Suppressor macrophage treated with lipopolysaccharide for 4 hours (primary cell): ENCODE data around the gene VDAC2.

Source experiments
- DNase-seq: peaks from one replicate; pipeline ENCODE4 v3.0.0-alpha.2; 2020

VDAC2 gene

DNA sequence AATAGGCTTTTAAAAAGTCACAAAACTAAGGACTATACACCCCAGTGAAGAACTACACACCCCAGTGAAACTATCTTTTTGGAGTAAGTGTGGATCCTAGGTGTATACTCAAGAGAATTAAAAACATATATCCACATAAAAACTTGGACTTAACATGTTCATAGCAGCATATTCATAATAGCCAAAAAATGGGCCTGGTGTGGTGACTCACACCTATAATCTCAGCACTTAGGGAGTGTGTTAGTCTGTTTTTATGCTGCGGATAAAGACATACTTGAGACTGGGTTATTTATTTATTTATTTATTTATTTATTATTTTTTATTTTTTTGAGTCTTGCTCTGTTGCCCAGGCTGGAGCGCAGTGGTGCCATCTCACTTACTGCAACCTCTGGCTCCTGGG, 44.1 kb downstream of the VDAC2 start:
- no peak for DNase-seq

DNA sequence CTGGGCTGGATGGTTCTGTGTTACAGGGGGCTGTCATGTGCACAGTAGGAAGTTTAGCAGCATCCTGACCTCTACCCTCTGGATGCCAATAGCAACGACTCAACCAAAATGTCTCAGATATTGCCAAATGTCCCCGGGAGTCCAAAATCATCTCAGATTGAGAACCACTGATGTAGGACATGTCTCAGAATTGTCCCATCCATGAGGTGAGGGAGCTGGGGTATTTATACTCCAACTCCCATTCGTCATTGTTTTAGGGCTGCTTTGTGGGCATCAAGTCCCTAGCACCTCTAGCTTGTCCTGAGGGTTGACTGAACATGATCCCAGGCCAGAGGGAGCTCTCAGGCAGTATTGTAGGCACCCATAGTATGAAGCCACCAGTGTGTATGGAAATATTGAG, 50.4 kb downstream of the VDAC2 start:
- no peak for DNase-seq

DNA sequence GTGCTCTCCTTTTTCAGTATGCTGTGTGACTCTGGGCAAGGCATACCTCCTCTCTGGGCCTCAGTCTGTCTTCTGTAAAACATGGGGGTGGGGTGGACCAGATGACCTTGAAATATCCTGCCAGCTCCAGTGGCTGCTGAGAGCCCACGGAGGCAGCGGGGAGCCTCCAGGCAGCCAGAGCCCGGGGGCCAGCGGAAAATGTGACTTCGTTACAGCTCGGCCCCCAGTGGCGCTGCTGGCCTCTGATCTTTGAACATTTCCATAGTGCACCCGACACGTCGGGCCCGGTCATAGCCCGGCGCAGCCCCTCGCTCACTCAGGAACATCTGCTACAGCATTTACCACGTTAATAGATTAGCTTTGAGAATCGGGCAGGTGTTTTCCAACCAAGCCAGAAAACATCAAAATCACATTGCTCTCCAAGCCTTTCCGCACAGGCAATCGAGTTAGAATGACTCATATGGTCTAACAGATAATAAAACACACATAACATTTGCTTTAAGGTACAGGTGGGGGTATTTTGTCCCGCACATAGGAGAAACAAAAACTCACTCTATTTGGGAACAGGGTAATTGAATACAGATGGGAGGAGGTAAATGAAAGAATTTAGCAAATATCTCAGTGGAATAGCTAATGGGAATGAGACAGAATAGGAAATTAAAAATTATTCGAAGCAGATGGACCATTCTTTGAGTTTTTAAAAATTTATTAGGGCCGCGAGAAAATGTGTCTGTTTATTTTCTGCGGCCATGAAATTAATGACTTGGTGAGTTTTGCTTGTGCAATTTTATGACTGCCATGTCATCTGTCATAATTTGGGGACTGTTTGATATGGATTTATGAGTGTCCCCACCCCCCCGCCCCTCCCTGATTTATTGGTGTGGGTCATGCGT, 51.5 kb downstream of the VDAC2 start:
- DNase-seq, result no peak

DNA sequence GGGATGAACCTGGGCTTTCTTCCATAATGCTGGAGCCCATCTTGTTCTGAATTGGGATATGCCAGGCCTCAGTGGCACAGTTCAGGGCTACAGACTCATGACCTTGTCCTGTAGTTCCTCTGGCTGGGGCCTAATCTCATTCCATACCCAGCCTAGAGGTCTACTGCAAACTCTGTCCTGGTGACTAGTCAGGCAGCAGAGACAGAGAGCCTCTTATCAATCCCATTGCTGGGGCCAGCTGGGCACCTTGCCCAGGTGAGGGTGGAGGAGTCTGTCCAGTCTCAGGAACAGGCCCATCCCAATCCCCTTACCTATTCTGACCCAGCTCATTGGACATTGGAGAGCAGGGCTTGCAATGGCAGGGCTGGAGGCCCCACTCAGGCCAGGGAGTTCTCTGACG, 53.2 kb downstream of the VDAC2 start:
- DNase-seq, result no peak

DNA sequence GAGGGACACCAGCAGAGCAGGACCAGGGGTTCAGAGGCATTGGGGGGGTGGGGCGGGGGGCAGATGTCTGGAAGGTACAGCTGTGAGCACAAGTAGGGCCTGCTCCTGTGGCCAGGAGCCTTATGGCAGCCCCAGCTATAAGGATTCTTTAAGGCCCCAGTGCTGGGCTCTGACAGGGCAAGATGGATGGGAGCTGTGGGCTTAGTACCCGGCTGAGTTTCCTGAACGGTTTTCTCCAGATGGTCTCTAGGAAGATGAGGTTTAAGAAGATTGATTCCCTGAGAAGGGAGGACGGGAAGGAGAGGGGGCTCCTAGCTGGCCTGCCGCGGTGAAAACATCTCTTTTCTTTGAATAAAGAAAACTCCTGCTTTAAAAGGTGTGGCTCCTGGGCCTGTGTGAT, 55.3 kb downstream of the VDAC2 start:
- no peak for DNase-seq

DNA sequence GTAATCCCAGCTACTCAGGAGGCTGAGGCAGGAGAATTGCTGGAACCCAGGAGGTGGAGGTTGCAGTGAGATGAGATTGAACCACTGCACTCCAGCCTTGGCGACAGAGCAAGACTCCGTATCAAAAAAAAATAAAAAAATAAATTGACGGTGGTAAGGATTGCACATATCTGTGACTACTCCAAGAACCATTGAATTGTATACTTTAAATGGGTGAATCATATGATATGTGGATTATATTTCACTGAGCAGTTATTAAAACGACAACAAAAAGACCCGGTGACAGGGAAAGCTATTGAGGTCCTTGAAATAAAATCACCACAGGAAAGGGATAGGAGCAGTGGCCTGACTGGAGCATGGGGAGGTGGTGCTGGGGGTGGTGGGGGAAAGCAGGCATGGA, 56.3 kb downstream of the VDAC2 start:
- DNase-seq, result no peak

DNA sequence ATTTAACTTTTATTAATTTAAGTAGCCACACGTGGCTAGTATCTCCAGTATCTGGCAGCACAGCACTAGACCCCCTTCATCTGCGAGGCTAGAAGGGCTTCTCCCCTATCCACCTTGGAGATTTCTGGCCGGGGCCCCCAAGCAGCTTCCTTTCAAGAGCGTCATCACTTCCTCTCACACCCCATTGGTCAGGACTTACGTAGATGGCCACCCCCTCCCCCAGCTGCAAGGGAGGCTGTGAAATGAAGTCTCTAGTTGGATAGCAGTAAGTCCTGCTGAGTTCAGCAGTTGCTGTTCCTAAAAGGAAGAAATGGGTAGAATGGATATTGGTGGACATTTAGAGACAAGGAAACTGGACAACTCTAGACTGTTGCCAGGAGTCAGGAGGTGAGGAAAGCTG, 59.0 kb downstream of the VDAC2 start:
- DNase-seq, result no peak

DNA sequence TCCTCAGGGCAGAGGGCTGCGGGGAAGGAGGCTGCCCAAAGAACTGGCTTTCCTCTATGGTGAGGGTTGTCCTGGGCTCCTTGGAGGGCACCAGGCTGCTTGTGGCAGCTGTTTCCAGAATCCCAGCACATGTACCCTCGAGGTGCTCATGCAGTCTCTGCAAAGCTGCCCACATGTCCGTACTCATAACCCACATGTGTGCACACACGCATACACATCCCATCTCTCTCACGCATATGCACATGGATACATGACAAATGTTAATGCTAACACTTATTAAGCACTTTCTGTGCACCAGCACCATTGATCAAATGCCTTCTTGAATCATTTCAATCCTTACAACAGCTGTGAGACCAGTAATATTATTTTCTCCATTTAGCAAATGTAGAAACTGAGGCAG, 61.5 kb downstream of the VDAC2 start:
- DNase-seq, result no peak

DNA sequence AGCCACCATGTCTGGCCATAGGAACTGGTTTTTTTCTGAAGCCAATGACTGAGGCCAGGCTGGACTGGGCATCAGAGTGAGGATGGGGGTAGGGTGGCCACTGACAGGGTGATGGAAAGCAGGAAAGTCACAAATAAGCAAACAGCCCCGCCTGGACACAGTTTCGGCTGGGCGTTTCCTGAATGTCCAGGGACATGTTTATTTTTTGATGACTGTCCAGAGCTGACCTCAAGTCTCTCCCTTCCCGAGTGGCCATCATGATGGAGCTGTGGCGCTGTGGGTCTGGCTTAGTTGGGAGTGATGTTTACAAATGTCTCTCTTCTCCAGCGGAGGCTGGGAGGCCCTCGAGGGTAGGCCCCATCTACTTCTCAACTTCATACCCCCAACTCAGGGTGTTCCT, 62.3 kb downstream of the VDAC2 start:
- no peak for DNase-seq

DNA sequence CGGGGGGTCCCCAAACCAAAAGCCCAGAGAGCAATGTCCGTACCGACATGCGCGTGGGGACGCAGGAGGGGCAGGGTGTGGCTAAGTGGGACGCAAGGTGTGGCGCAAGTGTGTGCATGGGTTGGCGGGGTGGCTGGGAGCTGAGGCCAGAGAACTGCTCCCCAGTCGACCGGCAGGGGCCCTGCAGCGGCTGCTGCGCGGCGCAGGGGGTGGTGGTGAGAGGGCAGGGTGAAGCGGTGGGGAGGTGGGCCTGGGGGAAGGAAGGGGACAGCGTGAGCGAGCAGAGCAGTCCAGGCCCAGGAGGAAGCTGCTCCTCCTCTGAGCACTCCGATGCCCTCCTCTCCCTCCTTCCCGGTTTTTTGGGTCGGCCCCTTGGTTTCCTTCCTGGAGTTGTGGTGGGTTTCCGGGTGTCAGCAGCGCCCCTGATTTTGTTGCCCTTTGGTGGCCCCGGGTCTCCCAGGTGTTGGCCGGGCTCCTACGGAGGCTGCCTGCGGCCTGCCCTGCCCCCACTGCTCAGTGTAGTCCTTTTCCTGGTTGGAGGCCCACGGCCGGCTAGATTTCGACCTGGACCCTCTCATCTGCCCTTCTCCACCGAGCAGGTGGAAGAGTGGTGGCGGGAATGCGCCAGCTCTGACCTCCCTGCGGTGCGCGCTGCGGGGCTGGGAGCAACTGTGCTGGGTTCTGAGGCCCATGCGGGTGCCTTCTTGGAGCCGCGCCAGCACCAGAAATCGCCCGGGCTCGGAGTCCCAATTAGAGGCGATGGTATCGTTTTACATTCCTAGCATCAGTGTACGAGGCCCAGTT, 65.7 kb downstream of the VDAC2 start:
- no peak for DNase-seq

DNA sequence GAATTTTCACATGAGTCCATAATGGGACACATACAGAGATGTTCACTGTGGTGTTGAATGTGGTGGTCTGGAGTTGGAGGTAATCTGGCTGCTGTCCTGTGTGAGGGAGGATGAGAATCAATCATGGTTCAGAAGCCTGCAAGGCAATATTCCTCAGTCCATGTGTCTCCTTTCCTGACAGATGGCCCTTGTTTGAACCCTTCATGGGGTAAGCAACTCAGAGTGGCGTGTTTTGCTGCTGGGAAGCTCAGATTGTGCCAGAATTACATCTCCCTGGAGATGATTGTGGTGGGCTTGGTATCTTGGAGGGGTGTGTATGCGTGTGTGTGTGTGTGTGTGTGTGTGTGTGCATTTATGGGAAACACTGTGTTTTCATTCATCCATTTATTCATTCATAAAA, 69.6 kb downstream of the VDAC2 start:
- DNase-seq, result no peak
